Activated CD8-positive, alpha-beta memory T cell treated with anti-CD3 and anti-CD28 coated beads, Interleukin-2, amount 50 U/mL, for 4 hours (primary cell): ENCODE data around the gene ESYT2.

Experiments used
- DNase-seq: peaks from one replicate; pipeline ENCODE4 v3.0.0-alpha.2; 2020

The ESYT2 gene

GRCh38 chr7:158682456-158682855 is 146.9 kb downstream of the ESYT2 start:
- no peak for DNase-seq
